HL-60 (cell line): ENCODE results near the gene ROCK2.

ENCODE experiments used
- GABPA ChIP-seq: IDR thresholded peaks from 2 replicates; pipeline ENCODE4 v1.6.1; 2012; ENCODE audit warnings: low read depth
- POLR2AphosphoS5 ChIP-seq: IDR thresholded peaks from 2 replicates; pipeline ENCODE4 v1.6.1; 2012; ENCODE audit warnings: low read depth
- TF ChIP-seq, protein P1 (sequence below): IDR thresholded peaks from 2 replicates; pipeline ENCODE4 v1.6.1; 2012; ENCODE audit warnings: low read depth; ENCODE audit not compliant: insufficient replicate concordance
- TF ChIP-seq, protein P2 (sequence below): IDR thresholded peaks from one replicate; pipeline ENCODE4 v1.5.1; 2011; ENCODE audit warnings: low read length, control low read depth, inconsistent platforms; ENCODE audit not compliant: insufficient read depth

DNA sequence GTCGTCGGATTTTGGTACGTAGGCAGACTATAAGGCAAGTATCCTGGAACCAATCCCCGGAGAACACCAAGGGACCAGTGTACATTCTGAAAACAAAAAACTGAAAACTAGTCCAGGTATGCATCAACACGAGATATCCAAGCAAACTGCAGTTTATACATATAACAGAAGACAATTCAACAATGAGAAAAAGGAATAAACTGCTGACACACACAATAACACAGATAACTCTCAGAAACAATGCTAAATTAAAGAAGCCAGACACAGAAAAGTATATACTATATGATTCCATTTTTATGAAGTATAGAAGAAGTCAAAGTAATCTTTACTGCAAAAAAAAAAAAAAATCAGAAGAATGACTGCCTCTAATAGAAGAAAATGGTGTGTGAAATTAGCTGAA lies 5.9 kb downstream of the ROCK2 start:
- TF ChIP-seq, protein P1, sequence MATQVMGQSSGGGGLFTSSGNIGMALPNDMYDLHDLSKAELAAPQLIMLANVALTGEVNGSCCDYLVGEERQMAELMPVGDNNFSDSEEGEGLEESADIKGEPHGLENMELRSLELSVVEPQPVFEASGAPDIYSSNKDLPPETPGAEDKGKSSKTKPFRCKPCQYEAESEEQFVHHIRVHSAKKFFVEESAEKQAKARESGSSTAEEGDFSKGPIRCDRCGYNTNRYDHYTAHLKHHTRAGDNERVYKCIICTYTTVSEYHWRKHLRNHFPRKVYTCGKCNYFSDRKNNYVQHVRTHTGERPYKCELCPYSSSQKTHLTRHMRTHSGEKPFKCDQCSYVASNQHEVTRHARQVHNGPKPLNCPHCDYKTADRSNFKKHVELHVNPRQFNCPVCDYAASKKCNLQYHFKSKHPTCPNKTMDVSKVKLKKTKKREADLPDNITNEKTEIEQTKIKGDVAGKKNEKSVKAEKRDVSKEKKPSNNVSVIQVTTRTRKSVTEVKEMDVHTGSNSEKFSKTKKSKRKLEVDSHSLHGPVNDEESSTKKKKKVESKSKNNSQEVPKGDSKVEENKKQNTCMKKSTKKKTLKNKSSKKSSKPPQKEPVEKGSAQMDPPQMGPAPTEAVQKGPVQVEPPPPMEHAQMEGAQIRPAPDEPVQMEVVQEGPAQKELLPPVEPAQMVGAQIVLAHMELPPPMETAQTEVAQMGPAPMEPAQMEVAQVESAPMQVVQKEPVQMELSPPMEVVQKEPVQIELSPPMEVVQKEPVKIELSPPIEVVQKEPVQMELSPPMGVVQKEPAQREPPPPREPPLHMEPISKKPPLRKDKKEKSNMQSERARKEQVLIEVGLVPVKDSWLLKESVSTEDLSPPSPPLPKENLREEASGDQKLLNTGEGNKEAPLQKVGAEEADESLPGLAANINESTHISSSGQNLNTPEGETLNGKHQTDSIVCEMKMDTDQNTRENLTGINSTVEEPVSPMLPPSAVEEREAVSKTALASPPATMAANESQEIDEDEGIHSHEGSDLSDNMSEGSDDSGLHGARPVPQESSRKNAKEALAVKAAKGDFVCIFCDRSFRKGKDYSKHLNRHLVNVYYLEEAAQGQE: no peak
- TF ChIP-seq, protein P2, sequence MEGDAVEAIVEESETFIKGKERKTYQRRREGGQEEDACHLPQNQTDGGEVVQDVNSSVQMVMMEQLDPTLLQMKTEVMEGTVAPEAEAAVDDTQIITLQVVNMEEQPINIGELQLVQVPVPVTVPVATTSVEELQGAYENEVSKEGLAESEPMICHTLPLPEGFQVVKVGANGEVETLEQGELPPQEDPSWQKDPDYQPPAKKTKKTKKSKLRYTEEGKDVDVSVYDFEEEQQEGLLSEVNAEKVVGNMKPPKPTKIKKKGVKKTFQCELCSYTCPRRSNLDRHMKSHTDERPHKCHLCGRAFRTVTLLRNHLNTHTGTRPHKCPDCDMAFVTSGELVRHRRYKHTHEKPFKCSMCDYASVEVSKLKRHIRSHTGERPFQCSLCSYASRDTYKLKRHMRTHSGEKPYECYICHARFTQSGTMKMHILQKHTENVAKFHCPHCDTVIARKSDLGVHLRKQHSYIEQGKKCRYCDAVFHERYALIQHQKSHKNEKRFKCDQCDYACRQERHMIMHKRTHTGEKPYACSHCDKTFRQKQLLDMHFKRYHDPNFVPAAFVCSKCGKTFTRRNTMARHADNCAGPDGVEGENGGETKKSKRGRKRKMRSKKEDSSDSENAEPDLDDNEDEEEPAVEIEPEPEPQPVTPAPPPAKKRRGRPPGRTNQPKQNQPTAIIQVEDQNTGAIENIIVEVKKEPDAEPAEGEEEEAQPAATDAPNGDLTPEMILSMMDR: no peak
- TF ChIP-seq POLR2AphosphoS5 (no peak), GABPA (no peak)
